ENCODE data around the gene SLC35E2B. TPM values are rescaled to one million over a fixed set of nuclear protein-coding genes. Genes with fewer than 3 reads are reported as not detected.
"Not testable (repeated sequence)": the region's sequence is repeated elsewhere in the genome, so short reads cannot be mapped to it uniquely, and the experiment has no call there.

The SLC35E2B gene
- polyA plus RNA-seq, 10 donors: 29.1 to 61.6 (median 45.5) TPM

DNA sequence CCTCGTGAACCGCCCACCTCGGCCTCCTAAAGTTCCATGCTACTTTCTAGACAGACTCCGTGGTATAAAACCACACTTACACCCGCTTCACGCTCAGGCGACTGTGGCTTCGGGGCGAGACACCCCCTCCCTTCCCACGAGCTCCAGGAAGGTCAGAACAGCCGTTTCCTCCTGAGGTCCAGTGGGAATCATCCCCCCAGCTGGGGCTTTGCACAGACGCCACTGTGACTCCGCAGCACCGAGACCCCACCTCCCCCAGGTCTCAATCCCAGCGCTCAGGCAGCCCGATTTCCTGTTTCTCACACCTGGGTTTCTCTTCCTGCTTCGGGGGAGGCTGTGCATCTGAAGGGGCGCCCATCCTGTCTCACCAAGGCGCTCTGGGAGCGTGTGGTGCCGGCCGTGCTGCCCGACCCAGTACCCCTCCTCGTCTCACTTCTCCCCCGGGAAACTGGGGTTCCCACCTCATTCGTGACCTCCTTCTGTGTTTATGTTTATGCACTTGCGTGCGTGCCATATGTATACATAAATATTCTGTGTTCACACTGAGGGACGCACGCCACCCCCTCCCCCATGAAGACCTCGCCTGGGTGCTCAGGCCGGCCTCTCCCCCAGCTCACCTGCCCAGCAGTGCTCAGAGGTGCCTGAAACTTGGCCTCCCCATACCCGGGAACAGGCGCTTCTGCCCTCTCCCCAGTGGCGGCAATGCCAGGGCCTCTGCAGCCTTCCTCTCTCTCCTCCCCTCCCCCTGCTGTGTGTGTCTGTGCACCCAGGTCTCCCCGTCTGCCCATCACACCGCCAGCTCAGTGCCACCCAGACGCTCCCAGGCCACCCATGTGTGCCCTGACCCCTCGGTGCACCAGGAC lies 14.6 kb downstream of the SLC35E2B start:
- DNase-seq: peak in 1 of 3 donors; percentile 33

- not testable (repeated sequence) for DNase-seq
Measured at GRCh38 chr1:1676087-1676486, 16.5 kb downstream of the SLC35E2B start.

DNA sequence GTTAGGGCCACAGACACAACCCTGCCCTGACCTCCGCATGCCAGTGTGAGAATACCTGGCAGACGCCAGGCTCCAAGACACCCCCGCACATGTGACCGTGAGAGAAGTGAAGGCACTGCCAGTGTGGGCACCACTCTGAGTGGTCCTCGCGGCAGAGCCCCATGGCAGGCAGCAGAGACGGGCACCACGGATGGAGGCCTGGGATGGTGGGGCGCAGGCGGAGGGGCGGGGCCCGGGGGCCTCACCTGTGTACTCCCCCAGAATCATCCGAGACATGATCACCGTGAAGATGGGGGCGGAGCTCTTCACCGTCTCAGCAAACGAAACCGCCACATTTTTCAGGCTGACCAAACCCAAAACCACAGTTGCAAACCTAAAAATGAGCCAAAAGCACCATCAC lies 17.4 kb downstream of the SLC35E2B start:
- DNase-seq: not testable (repeated sequence)

DNA sequence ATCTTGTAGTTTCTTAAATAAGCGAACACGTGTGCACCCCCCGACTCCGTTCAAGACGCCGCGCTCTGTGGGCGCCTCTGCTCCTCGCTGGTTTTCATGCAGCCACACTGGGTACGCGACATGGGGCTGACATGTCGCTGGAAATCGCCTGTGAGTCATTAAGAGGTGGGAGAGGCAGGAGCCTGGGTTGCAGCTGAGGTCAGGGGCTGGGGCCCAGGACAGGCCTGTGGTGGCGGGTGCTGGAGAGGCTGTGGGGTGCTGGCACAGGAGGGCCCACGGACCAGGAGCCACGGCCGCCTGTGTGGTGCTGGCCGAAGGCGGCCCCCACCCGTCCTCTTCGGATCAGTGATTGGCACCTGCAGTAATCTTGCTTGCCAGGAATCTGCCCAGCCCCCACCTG lies 17.8 kb downstream of the SLC35E2B start:
- not testable (repeated sequence) for DNase-seq

DNA sequence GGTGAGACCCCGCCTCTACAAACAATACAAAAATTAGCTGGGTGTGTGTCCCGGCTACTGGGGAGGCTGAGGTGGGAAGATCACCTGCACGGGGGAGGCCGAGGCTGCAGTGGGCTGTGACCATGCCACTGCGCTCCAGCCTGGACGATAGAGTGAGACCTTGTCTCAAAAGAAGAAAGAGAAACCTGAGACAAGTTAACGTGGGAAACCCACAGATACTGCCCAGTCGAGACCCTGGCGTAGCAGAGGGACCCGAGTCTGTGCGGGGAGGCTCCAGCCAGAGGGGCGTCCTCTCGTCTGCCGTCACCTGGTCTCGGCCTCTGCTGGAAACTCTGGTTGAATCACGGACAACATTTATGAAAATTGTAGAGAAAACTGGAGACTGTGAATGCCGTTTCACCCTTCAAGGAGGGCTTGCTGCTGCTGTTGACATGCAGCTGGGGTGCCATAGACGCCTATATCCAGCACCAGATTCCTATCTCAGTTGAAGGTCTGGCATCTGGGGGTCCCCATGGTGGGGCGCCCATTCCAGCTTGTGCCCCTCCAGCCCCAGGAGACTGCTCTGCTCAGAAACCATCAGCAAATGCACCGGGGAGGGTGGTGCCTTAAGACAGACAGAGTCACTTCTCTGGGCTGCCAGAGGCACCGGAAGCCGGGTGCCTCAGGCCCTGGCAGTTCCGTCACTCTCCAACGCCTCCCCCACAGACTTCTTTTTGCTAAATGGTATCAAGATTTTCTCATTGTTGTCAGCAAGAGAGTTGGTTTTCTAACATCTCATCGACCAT lies 20.2 kb downstream of the SLC35E2B start:
- no peak for DNase-seq

DNA sequence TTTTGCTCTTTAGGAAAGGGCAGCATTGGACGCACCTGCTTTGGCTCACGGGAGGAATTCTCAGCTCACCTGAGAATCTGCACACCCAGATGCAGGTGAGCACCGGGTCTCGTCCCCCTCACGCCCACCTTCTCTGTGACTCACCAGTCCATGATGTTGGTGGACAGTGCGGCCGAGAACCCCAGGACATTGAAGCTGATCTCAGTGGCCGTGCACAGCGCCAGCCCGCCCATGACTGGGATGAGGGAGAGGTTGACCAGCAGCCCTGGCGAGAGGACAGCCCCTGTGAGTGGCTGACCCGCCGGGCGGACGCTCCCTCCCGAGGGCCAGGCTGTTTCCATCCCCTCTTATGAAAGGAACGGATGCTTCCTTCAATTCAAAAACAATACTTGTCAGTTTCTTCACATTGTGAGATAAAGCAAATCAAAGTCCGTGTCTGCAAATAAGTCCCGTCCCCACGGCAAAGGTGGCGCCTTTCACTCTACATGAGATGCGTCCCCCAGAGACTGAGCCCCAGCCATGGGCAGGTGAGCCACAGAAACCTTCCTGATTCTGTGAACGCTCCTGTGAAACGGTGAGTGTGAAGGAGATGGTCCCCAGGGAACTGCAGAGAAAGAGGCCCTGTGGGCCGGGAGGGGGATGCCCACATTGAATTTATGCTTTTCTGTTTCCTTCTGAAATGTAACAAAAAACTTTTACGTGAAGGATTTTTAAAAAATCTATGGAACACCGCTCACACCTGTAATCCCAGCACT lies 21.1 kb downstream of the SLC35E2B start:
- no peak for DNase-seq

DNA sequence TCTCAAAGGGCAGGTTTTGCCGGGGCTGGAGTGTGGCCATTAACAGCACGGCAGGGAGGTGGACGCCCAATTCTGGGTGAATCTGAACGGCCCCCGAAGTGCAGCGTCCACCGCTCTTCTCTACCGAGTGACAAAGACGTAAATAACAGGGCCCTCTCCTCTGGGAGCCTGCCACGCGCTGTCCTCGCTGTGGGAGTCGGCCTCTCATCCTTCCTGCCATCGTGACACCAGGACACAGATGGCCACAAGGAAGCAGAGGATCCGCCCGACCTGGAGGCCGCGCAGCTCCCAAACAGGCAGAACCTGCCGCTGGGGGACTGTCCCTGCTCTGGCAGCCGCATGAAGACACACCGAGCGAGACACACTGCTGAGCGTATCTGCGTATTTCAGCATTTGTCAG lies 21.7 kb downstream of the SLC35E2B start:
- no peak for DNase-seq

- no peak for DNase-seq
Measured at GRCh38 chr1:1669468-1670440, 22.8 kb downstream of the SLC35E2B start.

DNA sequence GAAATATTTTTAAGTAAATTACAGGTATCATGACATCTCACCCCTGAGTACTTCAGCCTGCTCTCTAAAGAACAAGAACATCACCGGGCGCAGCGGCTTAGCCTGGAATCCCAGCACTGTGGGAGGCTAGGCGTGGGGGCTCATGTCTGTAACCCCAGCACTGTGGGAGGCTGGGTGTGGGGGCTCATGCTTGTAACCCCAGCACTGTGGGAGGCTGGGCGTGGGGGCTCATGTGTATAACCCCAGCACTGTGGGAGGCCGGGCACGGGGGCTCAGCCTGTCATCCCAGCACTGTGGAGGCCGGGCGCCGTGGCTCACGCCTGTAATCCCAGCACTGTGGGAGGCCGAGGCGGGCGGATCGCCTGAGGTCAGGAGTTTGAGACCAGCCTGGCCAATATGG lies 26.1 kb downstream of the SLC35E2B start:
- DNase-seq: no peak

DNA sequence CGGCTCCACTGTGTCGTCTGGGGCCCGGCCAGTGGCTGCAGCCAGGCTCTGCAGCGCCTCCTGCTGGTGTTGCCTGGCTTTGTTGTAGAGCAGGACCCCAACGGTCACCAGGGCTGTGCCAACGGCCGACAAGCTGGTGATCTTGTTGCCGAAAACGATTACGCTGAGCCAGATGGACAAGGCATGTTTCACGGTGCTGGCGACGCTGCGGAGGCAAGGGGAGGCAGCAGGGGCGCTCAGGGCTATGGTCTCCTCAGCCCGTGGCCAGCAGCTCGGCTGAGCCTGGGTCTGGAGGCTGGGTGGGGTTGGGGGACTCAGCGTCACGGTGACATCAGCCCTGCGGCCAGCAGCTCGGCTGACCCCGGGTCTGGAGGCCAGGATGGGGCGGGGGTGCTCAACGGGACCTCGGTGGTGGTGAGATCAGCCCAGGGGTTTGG lies 26.8 kb downstream of the SLC35E2B start:
- no peak for DNase-seq

GRCh38 chr1:1664941-1665814 lies 27.4 kb downstream of the SLC35E2B start:
- DNase-seq: no peak

- DNase-seq: not testable (repeated sequence)
Measured at GRCh38 chr1:1664318-1664717, 28.3 kb downstream of the SLC35E2B start.

- not testable (repeated sequence) for DNase-seq
Measured at GRCh38 chr1:1662830-1663560, 29.6 kb downstream of the SLC35E2B start.

DNA sequence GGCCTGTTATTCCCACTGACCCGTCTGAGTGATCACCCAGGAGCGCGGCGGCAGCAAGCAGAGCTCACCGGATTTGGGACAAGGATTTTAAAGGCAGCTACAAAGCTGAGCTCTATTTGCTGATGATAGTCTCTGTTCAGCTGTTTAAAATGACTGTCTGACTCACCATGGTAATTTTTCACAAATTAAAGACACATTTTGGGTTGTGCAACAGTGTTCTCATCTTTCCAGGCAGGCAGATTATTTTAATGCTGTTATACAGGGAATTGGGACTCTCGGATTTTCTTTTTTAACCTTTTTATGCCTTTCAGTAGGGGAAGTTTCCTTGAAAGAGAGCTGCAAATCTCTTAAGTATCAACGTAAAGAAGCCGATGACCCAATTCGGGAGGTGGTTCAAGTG lies 30.2 kb downstream of the SLC35E2B start:
- not testable (repeated sequence) for DNase-seq

- DNase-seq: peak; percentile 95 to 97 (median 97)
Measured at GRCh38 chr1:1658583-1659549, 33.7 kb downstream of the SLC35E2B start, which contains the start of gene CDK11B. Gene CDK11B, minus strand, starts transcription at chr1:1659004. Its CDS starts 1,519 bp downstream, at chr1:1657485.

GRCh38 chr1:1648265-1648664 lies 44.3 kb downstream of the SLC35E2B start:
- DNase-seq: not testable (repeated sequence)

DNA sequence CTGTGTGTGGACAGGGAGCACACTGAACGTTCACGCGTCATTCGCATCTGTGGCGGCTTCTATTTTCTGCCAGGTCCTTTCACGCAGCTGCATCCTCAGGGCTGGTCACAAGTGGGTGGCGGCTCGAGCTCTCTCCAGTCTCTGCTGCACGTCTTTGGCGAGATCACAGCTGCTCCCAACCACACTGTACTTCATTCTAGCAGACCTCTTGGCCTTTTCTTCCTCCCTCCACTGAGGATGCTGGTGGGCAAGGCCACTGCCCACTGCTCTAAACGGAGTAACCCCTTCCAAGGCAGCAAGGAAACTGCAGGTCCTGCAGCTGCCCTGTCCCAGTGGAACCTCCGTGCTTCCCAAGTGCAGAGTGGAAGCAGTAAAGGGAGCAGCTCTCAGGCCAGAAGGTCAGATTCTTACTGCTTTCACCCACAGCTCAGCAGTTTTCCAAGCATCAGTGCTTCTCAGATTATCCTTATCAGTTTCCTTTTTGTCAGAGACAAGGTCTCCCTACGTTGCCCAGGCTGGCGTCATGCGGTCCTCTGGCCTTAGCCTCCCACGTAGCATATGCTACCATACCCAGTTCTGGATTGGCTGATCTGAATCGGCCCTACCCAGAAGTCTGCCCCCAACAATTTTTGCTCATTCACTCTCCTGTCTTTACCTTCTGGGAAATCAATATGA lies 44.9 kb downstream of the SLC35E2B start:
- not testable (repeated sequence) for DNase-seq
